ENCODE data around the gene HOXB5.

HOXB5 gene

GRCh38 chr17:48555258-48556228 is 38.0 kb downstream of the HOXB5 start (continued):
- TF ChIP-seq ZNF398 (tag by site-specific recombination; IDR thresholded peaks at IDR 0.05) (peak; percentile 88), ZBTB17 (tag by site-specific recombination; IDR thresholded peaks at IDR 0.05) (peak; percentile 72; the same call in 1 of the 2 replicates), KLF8 (tag by site-specific recombination; IDR thresholded peaks at IDR 0.05) (peak; percentile 38; the same call in 1 of the 2 replicates), AEBP2 (tag by site-specific recombination; IDR thresholded peaks at IDR 0.05; ENCODE audit: borderline replicate concordance) (no peak), ZNF112 (tag by site-specific recombination; IDR thresholded peaks at IDR 0.05) (no peak), SP2 (tag by site-specific recombination; IDR thresholded peaks at IDR 0.05) (peak; percentile 30; the same call in 1 of the 2 replicates), MEIS1 (CRISPR knock-in tag; IDR thresholded peaks at IDR 0.05; ENCODE audit: borderline replicate concordance) (peak; percentile 99), ZEB2 (tag by site-specific recombination; IDR thresholded peaks at IDR 0.05) (peak; percentile 15; the same call in 1 of the 2 replicates), ZBTB21 (tag by site-specific recombination; IDR thresholded peaks at IDR 0.05) (no peak), PATZ1 (tag by site-specific recombination; IDR thresholded peaks at IDR 0.05) (peak; percentile 13), HIC1 (tag by site-specific recombination; IDR thresholded peaks at IDR 0.05) (no peak; the same call in 1 of the 2 replicates), ZNF19 (tag by site-specific recombination; IDR thresholded peaks at IDR 0.05; ENCODE audit: low read depth) (no peak), ZNF776 (tag by site-specific recombination; IDR thresholded peaks at IDR 0.05; ENCODE audit: borderline replicate concordance) (no peak), ZNF843 (tag by site-specific recombination; IDR thresholded peaks at IDR 0.05) (peak; percentile 54; the same call in 1 of the 2 replicates), ZFHX2 (tag by site-specific recombination; conservative IDR thresholded peaks at IDR 0.05) (peak; percentile 9; the same call in 1 of the 2 replicates), ZNF214 (tag by site-specific recombination; IDR thresholded peaks at IDR 0.05; ENCODE audit: borderline replicate concordance) (no peak), ZNF530 (tag by site-specific recombination; IDR thresholded peaks at IDR 0.05; ENCODE audit: low read depth) (no peak), ZSCAN30 (tag by site-specific recombination; IDR thresholded peaks at IDR 0.05) (peak; percentile 62; the same call in 1 of the 2 replicates)
- TF ChIP-seq, protein P1, sequence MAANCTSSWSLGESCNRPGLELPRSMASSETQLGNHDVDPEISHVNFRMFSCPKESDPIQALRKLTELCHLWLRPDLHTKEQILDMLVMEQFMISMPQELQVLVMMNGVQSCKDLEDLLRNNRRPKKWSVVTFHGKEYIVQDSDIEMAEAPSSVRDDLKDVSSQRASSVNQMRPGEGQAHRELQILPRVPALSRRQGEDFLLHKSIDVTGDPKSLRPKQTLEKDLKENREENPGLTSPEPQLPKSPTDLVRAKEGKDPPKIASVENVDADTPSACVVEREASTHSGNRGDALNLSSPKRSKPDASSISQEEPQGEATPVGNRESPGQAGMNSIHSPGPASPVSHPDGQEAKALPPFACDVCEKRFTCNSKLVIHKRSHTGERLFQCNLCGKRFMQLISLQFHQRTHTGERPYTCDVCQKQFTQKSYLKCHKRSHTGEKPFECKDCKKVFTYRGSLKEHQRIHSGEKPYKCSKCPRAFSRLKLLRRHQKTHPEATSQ (tag by site-specific recombination; IDR thresholded peaks at IDR 0.05) = no peak
- TF ChIP-seq, protein P2, sequence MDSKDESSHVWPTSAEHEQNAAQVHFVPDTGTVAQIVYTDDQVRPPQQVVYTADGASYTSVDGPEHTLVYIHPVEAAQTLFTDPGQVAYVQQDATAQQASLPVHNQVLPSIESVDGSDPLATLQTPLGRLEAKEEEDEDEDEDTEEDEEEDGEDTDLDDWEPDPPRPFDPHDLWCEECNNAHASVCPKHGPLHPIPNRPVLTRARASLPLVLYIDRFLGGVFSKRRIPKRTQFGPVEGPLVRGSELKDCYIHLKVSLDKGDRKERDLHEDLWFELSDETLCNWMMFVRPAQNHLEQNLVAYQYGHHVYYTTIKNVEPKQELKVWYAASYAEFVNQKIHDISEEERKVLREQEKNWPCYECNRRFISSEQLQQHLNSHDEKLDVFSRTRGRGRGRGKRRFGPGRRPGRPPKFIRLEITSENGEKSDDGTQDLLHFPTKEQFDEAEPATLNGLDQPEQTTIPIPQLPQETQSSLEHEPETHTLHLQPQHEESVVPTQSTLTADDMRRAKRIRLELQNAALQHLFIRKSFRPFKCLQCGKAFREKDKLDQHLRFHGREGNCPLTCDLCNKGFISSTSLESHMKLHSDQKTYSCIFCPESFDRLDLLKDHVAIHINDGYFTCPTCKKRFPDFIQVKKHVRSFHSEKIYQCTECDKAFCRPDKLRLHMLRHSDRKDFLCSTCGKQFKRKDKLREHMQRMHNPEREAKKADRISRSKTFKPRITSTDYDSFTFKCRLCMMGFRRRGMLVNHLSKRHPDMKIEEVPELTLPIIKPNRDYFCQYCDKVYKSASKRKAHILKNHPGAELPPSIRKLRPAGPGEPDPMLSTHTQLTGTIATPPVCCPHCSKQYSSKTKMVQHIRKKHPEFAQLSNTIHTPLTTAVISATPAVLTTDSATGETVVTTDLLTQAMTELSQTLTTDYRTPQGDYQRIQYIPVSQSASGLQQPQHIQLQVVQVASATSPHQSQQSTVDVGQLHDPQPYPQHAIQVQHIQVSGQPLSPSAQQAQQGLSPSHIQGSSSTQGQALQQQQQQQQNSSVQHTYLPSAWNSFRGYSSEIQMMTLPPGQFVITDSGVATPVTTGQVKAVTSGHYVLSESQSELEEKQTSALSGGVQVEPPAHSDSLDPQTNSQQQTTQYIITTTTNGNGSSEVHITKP (tag by site-specific recombination; IDR thresholded peaks at IDR 0.05) = peak; percentile 100
